ENCODE measurements around the gene EFNB2. TPM values are rescaled to one million over a fixed set of nuclear protein-coding genes. Genes with fewer than 3 reads are reported as not detected.

The EFNB2 gene
- total and polyA plus RNA-seq, 9 of the 15 experiments (the other 6 are each of a cell fraction or from before 2014, with no cell fraction given) = 0.01 to 0.29 (median 0.18) TPM

DNA sequence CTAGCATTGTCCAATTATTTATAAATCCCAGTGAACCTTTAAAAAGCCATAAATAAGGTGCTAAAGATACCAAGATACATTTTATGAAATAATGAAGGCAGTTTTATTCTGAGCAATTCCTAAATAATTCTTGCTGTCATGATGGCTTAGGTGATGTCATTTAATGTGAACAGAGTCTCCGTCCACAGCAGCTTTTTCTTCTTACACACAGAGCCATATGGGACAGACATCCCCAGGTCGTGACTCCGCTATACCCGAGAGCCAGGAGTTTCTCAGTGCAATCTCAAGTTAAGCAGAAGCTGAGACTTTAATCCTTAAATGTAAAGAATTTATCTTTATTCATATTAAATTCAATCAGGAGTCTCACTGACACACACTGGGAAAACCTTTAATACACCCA, 29.7 kb downstream of the EFNB2 start (continued):
- TF ChIP-seq, protein P1, sequence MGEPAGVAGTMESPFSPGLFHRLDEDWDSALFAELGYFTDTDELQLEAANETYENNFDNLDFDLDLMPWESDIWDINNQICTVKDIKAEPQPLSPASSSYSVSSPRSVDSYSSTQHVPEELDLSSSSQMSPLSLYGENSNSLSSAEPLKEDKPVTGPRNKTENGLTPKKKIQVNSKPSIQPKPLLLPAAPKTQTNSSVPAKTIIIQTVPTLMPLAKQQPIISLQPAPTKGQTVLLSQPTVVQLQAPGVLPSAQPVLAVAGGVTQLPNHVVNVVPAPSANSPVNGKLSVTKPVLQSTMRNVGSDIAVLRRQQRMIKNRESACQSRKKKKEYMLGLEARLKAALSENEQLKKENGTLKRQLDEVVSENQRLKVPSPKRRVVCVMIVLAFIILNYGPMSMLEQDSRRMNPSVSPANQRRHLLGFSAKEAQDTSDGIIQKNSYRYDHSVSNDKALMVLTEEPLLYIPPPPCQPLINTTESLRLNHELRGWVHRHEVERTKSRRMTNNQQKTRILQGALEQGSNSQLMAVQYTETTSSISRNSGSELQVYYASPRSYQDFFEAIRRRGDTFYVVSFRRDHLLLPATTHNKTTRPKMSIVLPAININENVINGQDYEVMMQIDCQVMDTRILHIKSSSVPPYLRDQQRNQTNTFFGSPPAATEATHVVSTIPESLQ (CRISPR knock-in tag; IDR thresholded peaks at IDR 0.05) = no peak
- TF ChIP-seq ZNF785 (CRISPR knock-in tag; IDR thresholded peaks at IDR 0.05) = no peak

DNA sequence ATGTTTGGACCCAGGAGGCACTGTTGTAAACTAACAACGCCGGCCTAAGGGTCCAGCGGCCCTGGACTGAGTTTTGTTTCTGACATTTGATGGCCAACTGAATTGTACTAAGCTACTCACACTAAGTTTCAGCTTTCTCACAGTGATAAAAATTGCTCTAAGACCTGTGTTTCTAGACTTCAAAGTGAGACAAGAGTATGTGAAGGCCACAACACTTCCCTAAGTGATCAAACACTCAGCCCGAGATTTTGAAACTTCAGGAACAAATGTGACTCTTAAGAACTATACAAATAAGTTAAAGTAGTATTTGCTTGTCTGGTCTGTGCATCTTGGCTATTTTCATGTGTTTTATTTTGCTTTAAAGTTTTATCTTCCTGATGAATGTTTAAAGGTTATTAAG, 30.2 kb downstream of the EFNB2 start:
- no peak overlapping the region for H3K27ac ChIP-seq (ENCODE audit: extremely low read depth, low read depth, low read length)
- no peaks in the 10 kb centered on the region for H3K9me3 ChIP-seq (replicated peaks; ENCODE audit: control insufficient read depth, insufficient read depth, low read depth, low read length)
- 0% methylated on average over 4 of the region's 4 CpGs for WGBS (ENCODE audit: insufficient coverage, low coverage, missing lambda C conversion rate)
- intact Hi-C loops (cut with micrococcal nuclease) (no loop called here), in situ Hi-C loops (cut with MboI) (no loop called here)
- ATAC-seq = no peak
- H3K79me2 ChIP-seq (ENCODE audit: control insufficient read depth, insufficient read depth, low read length) = no peaks in the 10 kb centered on the region
- H3K36me3 ChIP-seq (ENCODE audit: control insufficient read depth, insufficient read depth, low read length) = no peaks in the 10 kb centered on the region
- H3K4me2 ChIP-seq (ENCODE audit: insufficient read depth, low read length) = no peak overlapping the region
- ChIA-PET POLR2A (no interaction called here), CTCF (ENCODE audit: low intra/inter-chr PET ratio) (no interaction called here)
- no peak overlapping the region for H3K4me3 ChIP-seq
- peaks cover 0 to 3% of the 10 kb centered on the region in 2 experiments; a peak in 3 of 5 replicates for H3K4me1 ChIP-seq (replicated peaks in 1 of 2; ENCODE audit: control insufficient read depth in 2 of 2, insufficient read depth in 2 of 2, low read length in 2 of 2)
- no peak for TF ChIP-seq ZNF239 (CRISPR knock-in tag; IDR thresholded peaks at IDR 0.05)
- TF ChIP-seq PML (IDR thresholded peaks at IDR 0.05; ENCODE audit: low read length) = no peak
- no peak for TF ChIP-seq RFX5 (IDR thresholded peaks at IDR 0.05; ENCODE audit: low read depth, low read length)
- no peaks in the 10 kb centered on the region for H3K27me3 ChIP-seq (ENCODE audit: control insufficient read depth in 2 of 2, insufficient read depth in 2 of 2, low read length in 2 of 2)
- H2AFZ ChIP-seq (ENCODE audit: low read depth, low read length) = no peak overlapping the region
- H3K9me1 ChIP-seq (ENCODE audit: control insufficient read depth, insufficient read depth, low read length) = no peaks in the 10 kb centered on the region
- H3K9ac ChIP-seq (ENCODE audit: insufficient read depth in 1 of 2, low read depth in 2 of 2, low read length in 2 of 2) = no peak overlapping the region
- no peaks in the 10 kb centered on the region for H4K20me1 ChIP-seq (replicated peaks; ENCODE audit: control insufficient read depth, insufficient read depth, low read length)
- DNase-seq (ENCODE audit: extremely low read depth in 1 of 4, low spot score in 3 of 4) = no peak
- no TSS peak for BruUV-seq (replicated peaks)
- FAIRE-seq = no peak

Data from K562 (cell line).